Glutamatergic neuron (in vitro differentiated cells): ENCODE results near the gene ZMIZ1. TPM values are rescaled to one million over a fixed set of nuclear protein-coding genes. Genes with fewer than 3 reads are reported as not detected.
A peak's percentile ranks its signal among the peaks of the same experiment; 100 is the strongest.

Experiments
- DNase-seq: peaks from one replicate; pipeline ENCODE4 v3.0.0; 2022
- H3K27ac Mint-ChIP-seq: one replicate; pipeline ENCODE4 v1.8.0; 2020; ENCODE audit warnings: mild to moderate bottlenecking, mixed read lengths, inconsistent platforms; ENCODE audit not compliant: unreplicated experiment
- H3K27me3 Mint-ChIP-seq: one replicate; pipeline ENCODE4 v1.8.0; 2020; ENCODE audit warnings: mild to moderate bottlenecking, moderate library complexity, mixed read lengths, inconsistent platforms; ENCODE audit not compliant: unreplicated experiment
- H3K36me3 Mint-ChIP-seq: one replicate; pipeline ENCODE4 v1.8.0; 2020; ENCODE audit warnings: mild to moderate bottlenecking, mixed read lengths, inconsistent platforms; ENCODE audit not compliant: unreplicated experiment
- H3K4me1 Mint-ChIP-seq: one replicate; pipeline ENCODE4 v1.8.0; 2020; ENCODE audit warnings: mild to moderate bottlenecking, low read depth, mixed read lengths, inconsistent platforms; ENCODE audit not compliant: unreplicated experiment
- H3K4me3 Mint-ChIP-seq: one replicate; pipeline ENCODE4 v1.8.0; 2020; ENCODE audit warnings: mild to moderate bottlenecking, mixed read lengths, inconsistent platforms; ENCODE audit not compliant: unreplicated experiment
- H3K9me3 Mint-ChIP-seq: one replicate; pipeline ENCODE4 v1.8.0; 2020; ENCODE audit warnings: mild to moderate bottlenecking, moderate library complexity, mixed read lengths, inconsistent platforms; ENCODE audit not compliant: unreplicated experiment
- CTCF ChIP-seq: fragments of 200-600 bp; sonication (generic); IDR thresholded peaks from one replicate; pipeline ENCODE4 v1.5.0; 2021; ENCODE audit not compliant: partially characterized antibody, unreplicated experiment
- total RNA-seq: library from RNA; stranded (reverse); fragmentation: NEBNext Ultra II Directional; extraction: Animal tissue kit (Norgen Biotek cat#: 25700); gene quantifications from one replicate; pipeline ENCODE4 v1.2.1, GENCODE V29; 2021; ENCODE audit not compliant: unreplicated experiment

Gene ZMIZ1
- total RNA-seq, 1 donor from 2014 or later: 230 TPM

- Mint-ChIP-seq H3K9me3 (peaks cover 22% of the 10 kb centered on the region), H3K4me1 (peaks cover 63% of the 10 kb centered on the region), H3K27ac (peak overlapping the region; percentile 65), H3K36me3 (no peaks in the 10 kb centered on the region), H3K4me3 (peak overlapping the region; percentile 39), H3K27me3 (peaks cover 23% of the 10 kb centered on the region)
- no peak for TF ChIP-seq CTCF
- DNase-seq: no peak
These were observed 59.6 kb downstream of the ZMIZ1 start for GRCh38 chr10:79128241-79128922.

- Mint-ChIP-seq H3K4me1 (peaks cover 63% of the 10 kb centered on the region), H3K4me3 (no peak overlapping the region), H3K27ac (peak overlapping the region; percentile 93), H3K9me3 (peaks cover 26% of the 10 kb centered on the region), H3K27me3 (peaks cover 25% of the 10 kb centered on the region), H3K36me3 (no peaks in the 10 kb centered on the region)
- no peak for DNase-seq
- TF ChIP-seq CTCF: no peak
These were observed 60.1 kb downstream of the ZMIZ1 start for GRCh38 chr10:79128923-79129305.

GRCh38 chr10:79129361-79129997, 60.7 kb downstream of the ZMIZ1 start:
- Mint-ChIP-seq H3K9me3 (peaks cover 25% of the 10 kb centered on the region), H3K36me3 (no peaks in the 10 kb centered on the region), H3K4me3 (peak overlapping the region; percentile 72), H3K27me3 (peaks cover 23% of the 10 kb centered on the region), H3K27ac (peak overlapping the region; percentile 93), H3K4me1 (peaks cover 60% of the 10 kb centered on the region)
- peak; percentile 86 for DNase-seq
- no peak for TF ChIP-seq CTCF

- peaks cover 54% of the 10 kb centered on the region for H3K4me1 Mint-ChIP-seq
- peaks cover 22% of the 10 kb centered on the region for H3K27me3 Mint-ChIP-seq
- H3K4me3 Mint-ChIP-seq: peak overlapping the region; percentile 72
- H3K27ac Mint-ChIP-seq: peak overlapping the region; percentile 93
- no peaks in the 10 kb centered on the region for H3K36me3 Mint-ChIP-seq
- no peak for TF ChIP-seq CTCF
- no peak for DNase-seq
- H3K9me3 Mint-ChIP-seq: peaks cover 24% of the 10 kb centered on the region
These were observed 61.5 kb downstream of the ZMIZ1 start for GRCh38 chr10:79130255-79130654.

- Mint-ChIP-seq H3K27me3 (peaks cover 20% of the 10 kb centered on the region), H3K4me1 (peaks cover 54% of the 10 kb centered on the region), H3K4me3 (peak overlapping the region; percentile 72), H3K9me3 (peaks cover 24% of the 10 kb centered on the region), H3K27ac (peak overlapping the region; percentile 93), H3K36me3 (no peaks in the 10 kb centered on the region)
- TF ChIP-seq CTCF: no peak
- DNase-seq: no peak
These were observed 62.1 kb downstream of the ZMIZ1 start for GRCh38 chr10:79130846-79131245.
